ENCODE measurements around the gene NEK3.
"Not testable (repeated sequence)": the region's sequence is repeated elsewhere in the genome, so short reads cannot be mapped to it uniquely, and the experiment has no call there.

NEK3 gene

GRCh38 chr13:52159159-52159982 lies at the start of gene NEK3:
NEK3 (minus strand) TSS chr13:52159597; CDS start chr13:52156191, 3,406 bp downstream.
- DNase-seq (ENCODE audit: low read depth): peak; percentile 14

- not testable (repeated sequence) for DNase-seq (ENCODE audit: low read depth)
These were observed 49.0 kb upstream of the NEK3 start for GRCh38 chr13:52208384-52208783.

- DNase-seq (ENCODE audit: low read depth): not testable (repeated sequence)
These were observed 48.5 kb upstream of the NEK3 start for GRCh38 chr13:52207896-52208295.

GRCh38 chr13:52207337-52207736 lies 47.9 kb upstream of the NEK3 start:
- DNase-seq (ENCODE audit: low read depth): not testable (repeated sequence)

- not testable (repeated sequence) for DNase-seq (ENCODE audit: low read depth)
These were observed 45.1 kb upstream of the NEK3 start for GRCh38 chr13:52204546-52204945.

- not testable (repeated sequence) for DNase-seq (ENCODE audit: low read depth)
These were observed 44.5 kb upstream of the NEK3 start for GRCh38 chr13:52203864-52204263.

GRCh38 chr13:52202506-52202905 lies 43.1 kb upstream of the NEK3 start:
- DNase-seq (ENCODE audit: low read depth): not testable (repeated sequence)

- DNase-seq (ENCODE audit: low read depth): not testable (repeated sequence)
These were observed 42.2 kb upstream of the NEK3 start for GRCh38 chr13:52201439-52202193.

GRCh38 chr13:52195401-52195837 lies 36.0 kb upstream of the NEK3 start:
- DNase-seq (ENCODE audit: low read depth): no peak

GRCh38 chr13:52194184-52194868 lies 34.9 kb upstream of the NEK3 start:
- DNase-seq (ENCODE audit: low read depth): peak; percentile 78

GRCh38 chr13:52193587-52194183 lies 34.3 kb upstream of the NEK3 start:
- not testable (repeated sequence) for DNase-seq (ENCODE audit: low read depth)

- not testable (repeated sequence) for DNase-seq (ENCODE audit: low read depth)
These were observed 28.2 kb upstream of the NEK3 start for GRCh38 chr13:52187424-52188187.

- DNase-seq (ENCODE audit: low read depth): no peak
These were observed 27.6 kb upstream of the NEK3 start for GRCh38 chr13:52187029-52187423.

GRCh38 chr13:52181316-52181954 lies 22.0 kb upstream of the NEK3 start:
- not testable (repeated sequence) for DNase-seq (ENCODE audit: low read depth)

GRCh38 chr13:52179925-52180324 lies 20.5 kb upstream of the NEK3 start:
- DNase-seq (ENCODE audit: low read depth): no peak

GRCh38 chr13:52177276-52177675 lies 17.9 kb upstream of the NEK3 start:
- DNase-seq (ENCODE audit: low read depth): no peak

GRCh38 chr13:52173970-52174369 lies 14.6 kb upstream of the NEK3 start:
- not testable (repeated sequence) for DNase-seq (ENCODE audit: low read depth)

GRCh38 chr13:52173373-52173772 lies 14.0 kb upstream of the NEK3 start:
- no peak for DNase-seq (ENCODE audit: low read depth)

GRCh38 chr13:52171686-52172085 lies 12.3 kb upstream of the NEK3 start:
- not testable (repeated sequence) for DNase-seq (ENCODE audit: low read depth)

GRCh38 chr13:52170828-52171391 lies 11.5 kb upstream of the NEK3 start:
- not testable (repeated sequence) for DNase-seq (ENCODE audit: low read depth)
